ENCODE data around the gene SLC2A9. TPM values are rescaled to one million over a fixed set of nuclear protein-coding genes. Genes with fewer than 3 reads are reported as not detected.

The SLC2A9 gene
- total and polyA plus RNA-seq, 2 of the 8 experiments (the other 6 are each of a cell fraction or from before 2014, with no cell fraction given), result 0.20 to 0.26 TPM

GRCh38 chr4:9968472-9968871, 52.8 kb downstream of the SLC2A9 start:
- no peak overlapping the region for H2AFZ ChIP-seq (ENCODE audit: low read length)
- H3K4me1 ChIP-seq (replicated peaks in 1 of 4; ENCODE audit: control insufficient read depth in 3 of 4, insufficient read depth in 4 of 4, low read length in 3 of 4), result no peaks in the 10 kb centered on the region; a peak in 1 of 7 replicates
- H3K36me3 ChIP-seq (ENCODE audit: control insufficient read depth in 2 of 4, insufficient read depth in 4 of 4, low read length in 3 of 4), result no peaks in the 10 kb centered on the region
- no peak overlapping the region for H3K4me2 ChIP-seq (ENCODE audit: insufficient read depth in 1 of 2, low read depth in 2 of 2, low read length in 2 of 2)
- no peak overlapping the region for H3K56ac ChIP-seq (replicated peaks; ENCODE audit: insufficient read length, low read depth, low read length)
- no peak overlapping the region for H3K18ac ChIP-seq (ENCODE audit: extremely low read depth, low read length)
- no peak overlapping the region for H3K4ac ChIP-seq (replicated peaks; ENCODE audit: insufficient read length, low read depth, low read length)
- no peak overlapping the region for H2AK5ac ChIP-seq (ENCODE audit: low read depth, low read length)
- H3K27ac ChIP-seq (ENCODE audit: low read depth, low read length), result no peak overlapping the region
- H3K9me3 ChIP-seq (ENCODE audit: insufficient read depth in 2 of 2, low read depth in 1 of 2, low read length in 1 of 2), result no peaks in the 10 kb centered on the region
- H2BK120ac ChIP-seq (replicated peaks; ENCODE audit: low read depth, low read length), result no peak overlapping the region
- no peak overlapping the region for H4K91ac ChIP-seq (replicated peaks; ENCODE audit: insufficient read length, low read length)
- no peak overlapping the region for H4K5ac ChIP-seq (ENCODE audit: insufficient read length, low read depth, low read length)
- no peaks in the 10 kb centered on the region for H4K20me1 ChIP-seq (replicated peaks in 1 of 2; ENCODE audit: control insufficient read depth in 1 of 2, insufficient read depth in 2 of 2, low read length in 2 of 2)
- H3K9ac ChIP-seq (replicated peaks in 1 of 4; ENCODE audit: extremely low read depth in 1 of 4, low read depth in 3 of 4, low read length in 3 of 4), result no peak overlapping the region
- DNase-seq (ENCODE audit: low read depth in 1 of 2, low spot score in 2 of 2), result no peak
- ChIA-PET POLR2A (ENCODE audit: partially characterized antibody) (no interaction called here), CTCF (ENCODE audit: partially characterized antibody) (interaction anchor here (0.6 kb wide), 1 partner anchor 46 kb away, joined by 3 read pairs; no protein-coding TSS in a partner anchor)
- no peaks in the 10 kb centered on the region for H3K79me1 ChIP-seq (ENCODE audit: low read depth, low read length)
- H3K79me2 ChIP-seq (ENCODE audit: control insufficient read depth in 1 of 2, insufficient read depth in 2 of 2, low read length in 2 of 2), result no peaks in the 10 kb centered on the region
- H4K8ac ChIP-seq (ENCODE audit: extremely low read depth, insufficient read depth, low read length), result no peak overlapping the region
- no peak overlapping the region for H2BK20ac ChIP-seq (ENCODE audit: low read length)
- H2BK12ac ChIP-seq (ENCODE audit: low read depth, low read length), result no peak overlapping the region
- H2BK15ac ChIP-seq (ENCODE audit: low read length), result no peak overlapping the region
- H3K27me3 ChIP-seq (replicated peaks in 1 of 4; ENCODE audit: control insufficient read depth in 3 of 4, extremely low read depth in 1 of 4, insufficient read depth in 3 of 4, low read length in 3 of 4), result 0 out of 7 replicates have a peak, but pooled peaks cover 0 to 1% (median 0%) of the 10 kb centered on the region in 4 experiments
- no peak overlapping the region for H3K4me3 ChIP-seq (ENCODE audit: extremely low read depth in 1 of 4, insufficient read depth in 2 of 4, low read depth in 3 of 4, low read length in 4 of 4)
- no peak overlapping the region for H3K14ac ChIP-seq (ENCODE audit: insufficient read length)
- TF ChIP-seq CEBPB (IDR thresholded peaks at IDR 0.05; ENCODE audit: low read depth, low read length) (no peak), BCL11A (IDR thresholded peaks at IDR 0.05; ENCODE audit: low read depth in 2 of 2, low read length in 2 of 2) (no peak), ATF3 (IDR thresholded peaks at IDR 0.05; ENCODE audit: insufficient read depth, low read depth, low read length) (no peak), BRCA1 (IDR thresholded peaks at IDR 0.05; ENCODE audit: low read depth, low read length) (no peak), TEAD4 (IDR thresholded peaks at IDR 0.05; ENCODE audit: low read depth, low read length) (no peak), RXRA (IDR thresholded peaks at IDR 0.05; ENCODE audit: insufficient read depth, low read depth, low read length) (no peak), MAFK (IDR thresholded peaks at IDR 0.05; ENCODE audit: low read depth, low read length) (no peak), RNF2 (IDR thresholded peaks at IDR 0.05; ENCODE audit: borderline replicate concordance, low read depth, low read length, missing control alignments, poor library complexity, severe bottlenecking) (no peak), POLR2AphosphoS5 (IDR thresholded peaks at IDR 0.05; ENCODE audit: low read depth, low read length) (no peak), GTF2F1 (IDR thresholded peaks at IDR 0.05; ENCODE audit: borderline replicate concordance, low read depth, low read length) (no peak)
- TF ChIP-seq, protein P1, sequence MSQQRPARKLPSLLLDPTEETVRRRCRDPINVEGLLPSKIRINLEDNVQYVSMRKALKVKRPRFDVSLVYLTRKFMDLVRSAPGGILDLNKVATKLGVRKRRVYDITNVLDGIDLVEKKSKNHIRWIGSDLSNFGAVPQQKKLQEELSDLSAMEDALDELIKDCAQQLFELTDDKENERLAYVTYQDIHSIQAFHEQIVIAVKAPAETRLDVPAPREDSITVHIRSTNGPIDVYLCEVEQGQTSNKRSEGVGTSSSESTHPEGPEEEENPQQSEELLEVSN (IDR thresholded peaks at IDR 0.05), result no peak
- H3K23me2 ChIP-seq (ENCODE audit: low read depth, low read length), result no peaks in the 10 kb centered on the region
- no peak overlapping the region for H2BK5ac ChIP-seq (ENCODE audit: low read depth, low read length)
- H3K23ac ChIP-seq (ENCODE audit: insufficient read length), result no peak overlapping the region
- no peak for FAIRE-seq
